GM12865 (cell line): Measurements from ENCODE around the gene ALLC.

ENCODE experiments used
- DNase-seq: peaks from one replicate; pipeline ENCODE4 v3.0.0; 2010; ENCODE audit warnings: low read depth
- H3K4me3 ChIP-seq: 2 replicates; pipeline ENCODE4 v1.5.1; 2011; ENCODE audit warnings: mild to moderate bottlenecking, low read depth, low read length, control low read depth
- CTCF ChIP-seq: IDR thresholded peaks from 2 replicates; pipeline ENCODE4 v1.5.1; 2011; ENCODE audit warnings: low read length, control low read depth, low read depth, inconsistent platforms; ENCODE audit not compliant: insufficient read depth; ENCODE audit errors: missing control alignments

ALLC gene

GRCh38 chr2:3741867-3742602, 84.0 kb downstream of the ALLC start:
- DNase-seq: no peak
- no peak for TF ChIP-seq CTCF
- H3K4me3 ChIP-seq: no peak overlapping the region

- H3K4me3 ChIP-seq: no peak overlapping the region
- no peak for DNase-seq
- TF ChIP-seq CTCF: no peak
Measured at GRCh38 chr2:3742743-3743508, 84.9 kb downstream of the ALLC start.

DNA sequence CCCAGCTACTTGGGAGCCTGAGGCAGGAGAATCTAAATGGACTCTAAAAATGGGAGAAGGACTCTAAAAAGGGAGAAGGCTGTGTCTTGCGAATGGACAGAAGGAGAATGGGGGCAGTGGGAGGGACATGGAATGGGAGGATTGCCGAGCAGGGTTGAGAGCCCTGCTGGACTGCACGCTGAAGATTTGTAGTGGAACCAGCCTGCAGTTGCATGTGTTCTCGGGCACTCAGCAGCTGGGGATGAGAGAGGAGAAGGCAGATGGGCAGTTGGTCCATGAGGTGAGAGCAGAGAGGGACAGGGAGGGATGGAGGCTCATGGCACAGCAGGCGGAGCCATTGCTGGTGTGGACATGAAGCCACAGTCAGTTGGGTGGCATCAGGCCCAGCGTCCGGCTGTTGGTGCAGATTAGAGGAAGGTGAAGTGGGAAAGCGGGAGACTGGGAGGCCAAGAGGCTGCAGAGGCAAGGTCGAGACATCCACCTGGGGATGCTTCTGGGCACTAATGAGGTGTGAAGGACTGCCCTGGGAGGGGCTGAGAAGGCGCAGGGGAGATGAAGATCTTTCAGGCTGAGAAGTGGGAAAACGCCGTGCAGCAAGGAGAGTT, 86.1 kb downstream of the ALLC start:
- no peak for DNase-seq
- TF ChIP-seq CTCF: no peak
- H3K4me3 ChIP-seq: no peak overlapping the region

DNA sequence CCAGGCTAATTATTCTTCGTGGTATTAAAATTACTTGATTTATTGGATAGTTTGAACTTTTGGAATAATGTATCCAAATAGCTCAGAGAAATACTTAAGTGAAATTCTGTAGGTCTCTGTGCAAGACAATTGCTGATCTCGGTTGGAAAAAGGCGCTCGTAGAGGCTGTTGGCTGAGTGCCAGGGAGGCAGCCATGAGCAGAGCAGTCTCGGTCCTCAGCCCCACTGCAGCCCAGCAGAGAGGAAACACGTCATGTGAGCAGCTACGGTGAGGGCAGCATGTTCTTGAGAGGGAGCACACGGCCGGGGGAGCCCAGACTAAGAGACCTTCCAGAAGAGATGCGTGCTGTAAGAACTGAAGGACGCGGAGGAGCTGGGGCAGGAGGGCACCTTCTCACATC, 87.9 kb downstream of the ALLC start:
- TF ChIP-seq CTCF: no peak
- H3K4me3 ChIP-seq: no peak overlapping the region
- DNase-seq: no peak

GRCh38 chr2:3747032-3747654, 89.1 kb downstream of the ALLC start:
- no peak for DNase-seq
- TF ChIP-seq CTCF: no peak
- H3K4me3 ChIP-seq: no peak overlapping the region

GRCh38 chr2:3747826-3748225, 89.8 kb downstream of the ALLC start:
- DNase-seq: no peak
- no peak for TF ChIP-seq CTCF

More at GRCh38 chr2:3747826-3748225, 89.8 kb downstream of the ALLC start:
- no peak overlapping the region for H3K4me3 ChIP-seq
